ENCODE results near the gene WDR26.
"Not testable (repeated sequence)": the region's sequence is repeated elsewhere in the genome, so short reads cannot be mapped to it uniquely, and the experiment has no call there.

WDR26 gene

DNA sequence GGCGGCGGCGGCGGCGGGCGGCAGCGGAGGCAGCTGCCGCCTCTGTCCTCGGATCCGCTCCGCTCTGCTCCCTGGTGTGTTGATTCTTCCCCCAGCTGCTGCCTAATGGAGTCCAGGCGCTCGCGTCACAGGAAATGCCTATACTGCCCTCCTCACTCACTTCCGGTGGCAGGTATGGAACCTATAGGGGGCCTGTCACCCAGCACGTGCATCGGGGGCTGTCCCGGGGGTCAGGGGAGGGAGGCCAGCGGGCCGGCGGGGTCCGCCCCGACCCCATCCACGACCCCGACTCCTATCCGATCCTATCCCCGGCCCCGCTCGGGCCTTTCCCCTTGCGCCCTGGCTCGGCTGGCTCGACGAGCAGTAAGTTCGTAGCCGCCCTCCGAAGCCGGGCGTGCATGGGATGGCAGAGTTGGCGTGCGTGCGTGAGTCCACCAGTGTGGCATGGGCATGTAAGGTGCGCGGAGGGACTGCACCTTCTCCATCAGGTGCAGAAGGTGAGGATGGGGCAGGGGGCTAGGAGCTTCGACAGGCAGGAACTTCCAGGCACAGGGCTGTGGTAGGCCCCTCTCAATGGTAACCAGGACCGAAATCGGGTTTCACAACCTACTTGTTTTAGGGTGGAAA is at the start of gene WDR26:
Gene WDR26, minus strand, starts transcription at position 107 of the 627 bp plus-strand sequence.
- peak; percentile 83 for DNase-seq (ENCODE audit: low spot score)

DNA sequence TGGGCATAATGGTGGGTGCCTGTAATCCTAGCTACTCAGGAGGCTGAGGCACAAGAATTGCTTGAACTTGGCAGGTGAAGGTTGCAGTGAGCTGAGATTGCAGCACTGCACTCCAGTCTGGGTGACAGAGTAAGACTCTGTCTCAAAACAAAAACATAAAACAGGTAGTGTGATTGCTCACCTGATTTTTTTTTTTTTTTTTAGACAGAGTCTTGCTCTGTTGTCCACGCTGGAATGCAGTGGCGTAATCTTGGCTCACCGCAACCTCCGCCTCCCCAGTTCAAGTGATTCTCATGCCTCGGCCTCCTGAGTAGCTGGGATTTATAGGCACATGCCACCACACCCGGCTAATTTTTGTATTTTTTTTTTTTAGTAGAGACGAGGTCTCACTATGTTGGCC is 48.6 kb upstream of the WDR26 start:
- not testable (repeated sequence) for DNase-seq (ENCODE audit: low spot score)

GRCh38 chr1:224482619-224483018 is 48.0 kb upstream of the WDR26 start:
- DNase-seq (ENCODE audit: low spot score): no peak

DNA sequence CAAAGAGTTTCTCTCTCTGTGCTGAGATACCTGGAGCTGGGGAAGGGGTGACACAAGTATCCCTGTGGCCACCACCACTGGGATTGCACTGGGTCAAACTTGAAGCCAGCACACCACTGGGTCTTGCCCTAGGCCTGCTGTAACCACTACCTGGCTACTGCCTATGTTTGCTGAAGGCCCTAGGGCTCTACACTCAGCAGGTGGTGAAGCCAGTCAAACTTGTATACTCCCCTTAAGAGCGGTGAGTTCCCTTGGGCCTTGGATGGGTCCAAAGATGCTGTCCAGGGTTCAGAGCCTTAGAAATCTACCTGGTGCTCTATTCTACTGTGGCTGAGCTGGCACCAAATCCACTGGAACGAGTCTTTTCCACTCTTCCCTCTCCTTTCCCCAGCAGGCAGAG is 47.0 kb upstream of the WDR26 start:
- no peak for DNase-seq (ENCODE audit: low spot score)

- DNase-seq (ENCODE audit: low spot score): not testable (repeated sequence)
Observed at GRCh38 chr1:224480888-224481459, 46.4 kb upstream of the WDR26 start.

- DNase-seq (ENCODE audit: low spot score): not testable (repeated sequence)
Observed at GRCh38 chr1:224480200-224480599, 45.6 kb upstream of the WDR26 start.

DNA sequence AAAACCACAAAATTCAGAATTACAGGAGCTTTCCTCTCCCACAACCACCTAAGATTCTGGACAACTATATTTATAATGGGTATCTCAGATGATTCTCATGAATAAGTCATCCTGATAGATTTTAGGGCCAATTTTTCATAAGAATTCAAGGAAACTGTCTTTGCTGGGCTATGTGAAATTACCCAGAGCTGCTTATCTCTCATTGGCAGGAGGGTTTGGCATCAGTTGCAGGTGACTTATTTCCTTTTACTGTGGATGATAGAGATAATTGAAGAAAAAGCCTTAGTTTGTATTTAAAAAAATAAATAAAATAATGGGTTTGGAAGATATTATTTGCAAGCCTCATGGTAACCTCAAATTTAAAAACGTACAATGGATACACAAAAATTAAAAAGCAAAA is 38.2 kb upstream of the WDR26 start:
- DNase-seq (ENCODE audit: low spot score): no peak

- DNase-seq (ENCODE audit: low spot score): no peak
Observed at GRCh38 chr1:224466154-224466553, 31.6 kb upstream of the WDR26 start.

DNA sequence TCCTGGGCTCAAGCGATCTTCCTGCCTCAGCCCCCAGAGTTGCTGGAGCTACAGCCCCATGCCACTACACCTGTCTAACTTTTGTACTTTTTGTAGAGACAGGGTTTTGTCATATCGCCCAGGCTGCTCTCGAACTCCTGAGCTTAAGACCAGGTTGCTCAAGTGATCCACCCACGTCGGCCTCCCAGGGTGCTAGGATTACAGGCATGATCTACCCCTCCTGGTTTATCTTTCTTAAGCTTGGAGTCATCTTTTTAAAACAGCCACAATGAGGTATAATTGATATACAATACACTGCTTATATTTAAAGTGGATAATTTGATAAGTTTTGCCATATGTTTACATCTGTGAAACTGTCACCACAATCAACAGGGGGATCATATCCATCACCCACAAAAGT is 25.4 kb upstream of the WDR26 start:
- DNase-seq (ENCODE audit: low spot score): no peak

GRCh38 chr1:224458996-224459395 is 24.4 kb upstream of the WDR26 start:
- DNase-seq (ENCODE audit: low spot score): no peak

GRCh38 chr1:224458296-224458695 is 23.7 kb upstream of the WDR26 start:
- no peak for DNase-seq (ENCODE audit: low spot score)

GRCh38 chr1:224457782-224458144 is 23.2 kb upstream of the WDR26 start:
- no peak for DNase-seq (ENCODE audit: low spot score)

- DNase-seq (ENCODE audit: low spot score): no peak
Observed at GRCh38 chr1:224456637-224456953, 22.0 kb upstream of the WDR26 start.

GRCh38 chr1:224454402-224455055 is 19.9 kb upstream of the WDR26 start:
- DNase-seq (ENCODE audit: low spot score): no peak

GRCh38 chr1:224450561-224451350 is 16.2 kb upstream of the WDR26 start:
- no peak for DNase-seq (ENCODE audit: low spot score)

DNA sequence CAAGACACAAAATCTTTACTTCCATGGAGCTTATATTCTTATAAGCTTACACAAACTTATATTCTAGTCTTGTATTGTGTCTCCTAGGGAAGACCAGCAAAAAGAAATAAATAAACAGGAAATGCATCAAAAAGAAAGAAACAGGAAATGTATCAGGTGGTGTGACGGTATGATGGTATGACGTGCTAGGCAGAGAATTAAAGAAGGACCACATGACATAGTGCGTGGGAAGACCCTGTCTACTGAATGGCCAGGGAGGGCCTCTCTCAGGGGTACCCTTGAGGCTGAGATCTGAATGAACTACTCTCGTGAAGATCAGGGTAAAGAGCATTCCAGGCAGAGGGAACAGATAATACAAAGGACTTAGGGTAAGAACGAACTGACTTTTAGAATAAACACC is 15.6 kb upstream of the WDR26 start:
- DNase-seq (ENCODE audit: low spot score): no peak

- no peak for DNase-seq (ENCODE audit: low spot score)
Observed at GRCh38 chr1:224448453-224449017, 13.9 kb upstream of the WDR26 start.

DNA sequence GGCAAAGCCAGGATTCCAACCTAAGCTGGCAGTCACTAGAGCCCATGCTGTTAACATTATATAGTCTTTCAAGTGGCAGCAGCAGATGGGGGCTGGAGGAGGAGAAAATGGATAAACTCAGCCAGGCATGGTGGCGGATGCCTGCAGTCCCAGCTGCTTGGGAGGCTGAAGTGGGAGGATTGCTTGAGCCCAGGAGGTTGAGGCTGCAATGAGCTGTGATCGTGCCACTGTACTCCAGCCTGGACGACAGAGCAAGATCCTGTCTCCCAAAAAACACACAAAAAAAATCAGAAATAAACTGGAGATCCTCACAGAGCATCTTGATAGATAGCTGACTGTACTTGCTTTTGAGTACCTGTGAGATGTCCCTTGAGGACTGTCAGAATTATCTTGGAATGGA is 13.4 kb upstream of the WDR26 start:
- DNase-seq (ENCODE audit: low spot score): no peak

DNA sequence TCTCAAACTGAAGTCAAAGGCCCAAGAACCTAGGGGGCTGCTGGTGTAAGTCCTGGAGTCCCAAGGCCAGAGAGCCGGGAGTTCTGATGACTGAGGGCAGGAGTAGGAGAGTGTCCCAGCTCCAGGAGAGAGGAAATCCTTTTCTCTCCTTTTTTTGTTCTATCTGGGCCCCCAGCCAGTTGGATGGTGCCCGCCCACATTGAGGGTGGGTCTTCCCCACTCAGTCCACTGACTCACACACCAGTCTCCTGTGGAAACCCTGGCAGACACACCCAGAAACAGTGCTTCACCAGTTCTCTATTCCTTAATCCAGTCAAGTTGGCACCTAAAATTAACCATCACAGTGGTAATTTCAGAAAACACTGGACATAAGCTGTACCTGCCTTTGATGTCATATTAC is 12.7 kb upstream of the WDR26 start:
- DNase-seq (ENCODE audit: low spot score): no peak

DNA sequence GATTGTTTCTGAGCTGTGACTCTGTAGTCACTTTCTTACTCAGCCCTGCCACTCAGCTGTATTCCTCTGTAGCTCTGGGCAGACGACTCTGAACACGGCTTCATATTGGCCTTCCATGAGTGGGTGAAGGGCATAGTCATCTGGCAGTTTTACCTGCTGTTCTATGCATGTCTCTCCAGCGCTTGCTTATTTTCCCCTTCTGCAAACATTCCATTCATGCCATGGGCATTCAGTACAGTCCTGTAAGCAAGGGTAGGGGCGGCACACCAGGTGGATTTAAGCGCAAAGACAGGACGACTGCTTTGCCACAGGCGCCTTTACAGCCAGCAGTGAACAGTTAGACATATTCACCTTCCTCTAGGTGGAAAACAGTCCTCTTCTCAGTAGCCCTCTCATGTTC is 4.4 kb upstream of the WDR26 start:
- DNase-seq (ENCODE audit: low spot score): no peak

GRCh38 chr1:224435999-224436398 is 1.4 kb upstream of the WDR26 start:
- DNase-seq (ENCODE audit: low spot score): no peak

DNA sequence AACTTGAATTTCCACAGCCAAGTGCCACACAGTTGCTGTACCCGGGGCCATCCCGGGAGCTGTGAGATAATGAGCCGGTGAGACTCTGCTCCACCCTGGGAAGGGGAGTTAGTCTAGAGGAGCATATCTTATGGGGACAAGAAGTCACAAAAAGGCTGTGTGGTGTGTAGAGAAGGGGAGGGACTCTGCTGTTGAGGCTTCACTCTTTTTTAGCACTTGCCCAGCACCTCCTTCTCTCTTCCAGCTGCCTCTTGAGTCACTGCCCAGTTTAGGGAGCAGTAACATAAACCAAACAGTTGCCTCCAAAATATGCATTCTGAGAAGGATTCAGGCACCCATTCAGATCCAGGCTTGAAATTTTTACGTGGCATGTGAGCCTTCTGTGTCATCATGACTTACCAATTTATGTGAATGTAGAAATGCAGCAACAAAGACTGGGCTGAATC is 744 bp upstream of the WDR26 start:
- peak; percentile 8 for DNase-seq (ENCODE audit: low spot score)
